ENCODE measurements around the gene PROSER3.
"Not testable (repeated sequence)": the region's sequence is repeated elsewhere in the genome, so short reads cannot be mapped to it uniquely, and the experiment has no call there.

Gene PROSER3

GRCh38 chr19:35795564-35795963, 37.6 kb downstream of the PROSER3 start:
- DNase-seq = not testable (repeated sequence)

- DNase-seq = no peak
Observed at GRCh38 chr19:35796645-35797542, 38.9 kb downstream of the PROSER3 start.

DNA sequence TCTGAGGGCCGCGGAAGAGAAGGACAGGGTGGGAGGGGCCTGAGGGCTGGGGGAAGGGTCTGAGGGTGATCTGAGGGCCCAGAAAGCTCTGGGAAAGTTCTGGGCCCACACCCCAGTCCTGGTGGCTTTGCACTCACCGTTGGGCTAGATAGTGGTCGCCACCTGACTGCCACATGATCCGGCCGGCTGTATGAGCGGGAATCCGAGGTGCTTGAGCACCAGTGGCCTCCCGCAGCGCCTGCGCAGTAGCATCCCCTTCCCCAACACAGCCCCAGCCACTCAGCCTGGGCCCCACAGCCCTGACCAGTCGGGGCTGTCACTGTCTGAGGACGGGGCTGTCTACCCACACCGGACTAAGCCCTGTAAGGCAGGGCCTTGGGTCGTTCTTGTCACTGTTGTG, 39.7 kb downstream of the PROSER3 start:
- no peak for DNase-seq

GRCh38 chr19:35801828-35802227, 43.9 kb downstream of the PROSER3 start:
- no peak for DNase-seq

DNA sequence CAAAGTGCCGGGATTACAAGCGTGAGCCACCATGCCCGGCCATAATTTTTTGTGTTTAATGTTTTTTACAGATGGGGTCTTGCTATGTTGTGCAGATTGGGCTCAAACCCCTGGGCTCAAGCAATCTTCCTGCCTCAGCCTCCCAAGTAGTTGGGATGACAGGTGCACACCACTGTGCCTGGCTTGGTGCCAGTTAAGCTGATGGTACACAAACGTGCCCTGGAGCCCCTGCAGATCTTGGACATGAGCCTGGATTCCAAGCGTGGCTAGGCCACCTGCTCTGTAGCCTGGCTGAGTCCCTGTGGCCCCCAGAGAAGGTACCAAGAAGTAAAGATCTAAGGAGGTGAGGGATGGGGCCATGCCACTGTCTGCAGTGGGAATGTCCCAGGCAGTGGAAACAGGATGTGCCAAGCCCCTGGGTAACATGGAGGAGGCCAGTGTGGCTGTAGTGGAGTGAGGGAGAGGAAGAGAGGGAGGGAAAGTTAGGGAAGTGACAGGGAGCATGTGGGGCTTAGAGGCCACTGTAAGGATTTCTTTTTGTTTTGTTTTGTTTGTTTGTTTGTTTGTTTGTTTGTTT, 47.6 kb downstream of the PROSER3 start:
- DNase-seq = no peak

DNA sequence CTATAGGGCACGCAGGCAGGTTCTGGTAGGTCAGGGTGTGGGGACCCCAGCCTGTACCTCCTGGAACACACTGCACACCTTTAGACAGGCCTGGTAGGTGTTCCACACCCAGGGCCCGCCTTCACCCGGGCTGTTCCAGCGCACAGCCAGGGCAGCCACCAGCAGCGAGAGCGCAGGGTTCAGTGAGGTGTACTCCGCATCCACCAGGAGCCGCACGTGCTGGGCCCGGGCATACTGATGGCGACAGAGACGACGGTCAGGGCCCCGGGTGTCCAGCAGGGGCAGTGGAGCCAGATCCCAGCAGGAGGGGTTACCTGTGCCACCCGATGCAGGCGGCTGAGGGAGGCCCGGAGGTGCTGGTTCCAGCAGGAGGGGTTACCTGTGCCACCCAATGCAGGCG, 48.6 kb downstream of the PROSER3 start:
- DNase-seq = no peak

GRCh38 chr19:35807633-35808032, 49.7 kb downstream of the PROSER3 start:
- DNase-seq = no peak

- DNase-seq = no peak
Observed at GRCh38 chr19:35811317-35812219, 53.6 kb downstream of the PROSER3 start.

DNA sequence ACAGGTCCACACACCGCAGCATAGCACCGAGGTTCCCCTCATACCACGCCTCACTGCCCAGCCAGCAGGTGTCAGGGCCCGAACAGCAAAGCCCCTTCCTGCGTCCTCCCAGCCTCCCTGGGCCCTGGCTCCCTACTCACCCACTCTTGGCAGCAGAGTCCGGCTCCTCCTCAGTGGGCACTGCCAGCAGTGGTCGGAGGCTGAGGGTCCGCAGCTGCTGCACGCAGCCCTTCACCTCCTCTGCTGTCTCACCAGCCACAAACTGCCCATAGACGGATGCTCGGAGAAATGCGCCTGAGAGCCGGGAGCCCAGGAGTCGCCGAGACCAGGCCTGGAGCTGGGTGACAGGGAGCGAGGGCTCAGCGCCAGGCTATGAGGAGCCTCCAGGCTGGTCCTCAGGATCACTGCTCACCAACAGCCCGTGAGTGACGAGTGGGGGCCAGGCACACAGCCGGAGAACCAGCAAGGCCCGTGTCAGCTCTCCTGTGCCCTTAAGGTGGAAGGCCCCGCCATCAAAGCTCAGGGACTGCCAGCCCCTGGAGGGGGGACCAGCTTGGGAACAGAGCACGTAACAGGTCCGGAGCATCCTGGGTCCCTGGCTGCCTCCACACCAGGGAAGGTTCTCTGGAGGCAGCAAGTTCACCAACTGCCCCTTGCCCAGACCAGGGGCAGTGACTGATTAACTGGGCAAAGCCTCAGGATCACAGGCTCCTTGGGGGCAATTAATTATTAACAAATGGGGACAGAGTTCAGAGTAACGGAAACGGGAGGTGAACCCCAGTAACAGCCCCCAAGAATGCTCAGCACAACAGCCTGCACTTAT, 54.5 kb downstream of the PROSER3 start, which contains the start of gene PRODH2:
Gene PRODH2 (minus strand): TSS at position 626 of the 823 bp plus-strand sequence. CDS start 40 bp downstream, at position 586.
- DNase-seq = no peak

GRCh38 chr19:35813043-35813890, 55.3 kb downstream of the PROSER3 start:
- no peak for DNase-seq

DNA sequence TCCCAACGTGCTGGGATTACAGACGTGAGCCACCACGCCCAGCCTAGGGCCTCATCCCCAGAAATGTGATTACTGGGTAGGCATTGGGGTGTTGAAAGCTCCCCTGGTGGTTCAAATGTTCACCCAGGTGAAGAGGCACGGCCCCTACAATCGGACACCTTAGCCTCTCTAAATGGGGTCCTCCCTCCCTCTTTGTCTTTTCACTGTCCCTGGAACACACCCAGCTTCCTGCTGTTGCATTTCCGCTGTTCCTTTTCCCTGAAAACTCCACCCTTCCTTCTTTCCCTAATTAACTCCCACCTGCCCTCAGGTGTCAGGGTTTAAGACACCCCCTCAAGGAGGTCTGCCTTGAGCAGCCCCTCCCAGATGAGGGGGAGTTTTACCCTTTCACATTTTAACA, 58.3 kb downstream of the PROSER3 start:
- DNase-seq = no peak

DNA sequence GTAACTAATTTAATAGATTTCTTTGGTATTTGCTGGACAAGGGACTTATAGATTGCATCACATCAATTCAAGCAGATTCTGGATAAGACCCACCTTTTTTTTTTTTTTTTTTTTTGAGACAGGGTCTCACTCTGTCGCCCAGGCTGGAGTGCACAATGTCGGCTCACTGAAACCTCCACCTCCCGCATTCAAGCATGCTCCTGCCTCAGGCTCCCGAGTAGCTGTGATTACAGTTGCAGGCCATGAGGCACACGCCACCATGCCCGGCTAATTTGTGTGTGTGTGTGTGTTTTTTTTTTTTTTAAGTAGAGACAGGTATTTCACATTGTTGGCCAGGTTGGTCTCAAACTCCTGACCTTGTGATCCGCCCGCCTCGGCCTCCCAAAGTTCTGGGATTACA, 58.9 kb downstream of the PROSER3 start:
- DNase-seq = no peak

GRCh38 chr19:35818445-35818844, 60.5 kb downstream of the PROSER3 start:
- no peak for DNase-seq

All from HCEC 1CT (cell line).